Neural crest cell (in vitro differentiated cells): ENCODE measurements around the gene GNB5. TPM values are rescaled to one million over a fixed set of nuclear protein-coding genes. Genes with fewer than 3 reads are reported as not detected.
"Not testable (repeated sequence)": the region's sequence is repeated elsewhere in the genome, so short reads cannot be mapped to it uniquely, and the experiment has no call there.

Source experiments
- DNase-seq: peaks from one replicate; pipeline ENCODE4 v3.0.0; 2021; ENCODE audit warnings: low read depth, mixed read lengths, low spot score
- H3K27ac Mint-ChIP-seq: one replicate; pipeline ENCODE4 v1.8.0; 2021; ENCODE audit warnings: mild to moderate bottlenecking, mixed read lengths; ENCODE audit not compliant: unreplicated experiment
- H3K27me3 Mint-ChIP-seq: 2 replicates; pipeline ENCODE4 v1.8.0; 2021; ENCODE audit warnings: low read depth, mild to moderate bottlenecking, mixed read lengths
- H3K36me3 Mint-ChIP-seq: 2 replicates; pipeline ENCODE4 v1.8.0; 2021; ENCODE audit warnings: low read depth, mild to moderate bottlenecking, mixed read lengths
- H3K4me1 Mint-ChIP-seq: 2 replicates; pipeline ENCODE4 v1.8.0; 2021; ENCODE audit warnings: mixed read lengths
- H3K4me3 Mint-ChIP-seq: one replicate; pipeline ENCODE4 v1.8.0; 2021; ENCODE audit warnings: mild to moderate bottlenecking, mixed read lengths
- H3K9me3 Mint-ChIP-seq: 2 replicates; pipeline ENCODE4 v1.8.0; 2021; ENCODE audit warnings: mixed read lengths
- long read RNA-seq: library from polyadenylated mRNA; unstranded; transcript quantifications from one replicate; pipeline ENCODE4 v2.0.0, GENCODE V29; 2020
- total RNA-seq: library from RNA; stranded (reverse); gene quantifications from 2 replicates; pipeline ENCODE4 v1.2.1, GENCODE V29; 2021
- TF ChIP-seq, protein P1 (sequence below): fragments of 200-600 bp; sonication (generic); conservative IDR thresholded peaks from 2 replicates; pipeline ENCODE4 v1.5.0; 2021; ENCODE audit warnings: antibody characterized with exemption, mild to moderate bottlenecking

The GNB5 gene
- total RNA-seq: 15.8 and 16.7 TPM in 2 replicates
- long read RNA-seq, transcript GNB5-202 (11 exons, 1,735 nt): major isoform, 27 of 30 reads
- long read RNA-seq, partial matches to known transcripts: 2 of 30 reads
- long read RNA-seq, other reads (novel, unspliced or antisense): 1 of 30 reads

- TF ChIP-seq, protein P1, sequence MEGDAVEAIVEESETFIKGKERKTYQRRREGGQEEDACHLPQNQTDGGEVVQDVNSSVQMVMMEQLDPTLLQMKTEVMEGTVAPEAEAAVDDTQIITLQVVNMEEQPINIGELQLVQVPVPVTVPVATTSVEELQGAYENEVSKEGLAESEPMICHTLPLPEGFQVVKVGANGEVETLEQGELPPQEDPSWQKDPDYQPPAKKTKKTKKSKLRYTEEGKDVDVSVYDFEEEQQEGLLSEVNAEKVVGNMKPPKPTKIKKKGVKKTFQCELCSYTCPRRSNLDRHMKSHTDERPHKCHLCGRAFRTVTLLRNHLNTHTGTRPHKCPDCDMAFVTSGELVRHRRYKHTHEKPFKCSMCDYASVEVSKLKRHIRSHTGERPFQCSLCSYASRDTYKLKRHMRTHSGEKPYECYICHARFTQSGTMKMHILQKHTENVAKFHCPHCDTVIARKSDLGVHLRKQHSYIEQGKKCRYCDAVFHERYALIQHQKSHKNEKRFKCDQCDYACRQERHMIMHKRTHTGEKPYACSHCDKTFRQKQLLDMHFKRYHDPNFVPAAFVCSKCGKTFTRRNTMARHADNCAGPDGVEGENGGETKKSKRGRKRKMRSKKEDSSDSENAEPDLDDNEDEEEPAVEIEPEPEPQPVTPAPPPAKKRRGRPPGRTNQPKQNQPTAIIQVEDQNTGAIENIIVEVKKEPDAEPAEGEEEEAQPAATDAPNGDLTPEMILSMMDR: no peak
- Mint-ChIP-seq H3K4me1 (no peaks in the 10 kb centered on the region), H3K36me3 (no peaks in the 10 kb centered on the region), H3K9me3 (no peaks in the 10 kb centered on the region), H3K27me3 (no peaks in the 10 kb centered on the region), H3K27ac (no peak within 1 kb of the TSS), H3K4me3 (no peak within 1 kb of the TSS)
- DNase-seq: no peak
Observed at GRCh38 chr15:52191207-52191606, at the start of gene GNB5. TSS of gene GNB5 (minus strand) at chr15:52191392. CDS start at chr15:52184676, 6,716 bp downstream.

- Mint-ChIP-seq H3K4me1 (no peaks in the 10 kb centered on the region), H3K27me3 (no peaks in the 10 kb centered on the region), H3K27ac (no peak overlapping the region), H3K36me3 (no peaks in the 10 kb centered on the region), H3K9me3 (no peaks in the 10 kb centered on the region), H3K4me3 (no peak overlapping the region)
- no peak for DNase-seq
- TF ChIP-seq, protein P1: no peak
Observed at GRCh38 chr15:52240166-52240565, 49.0 kb upstream of the GNB5 start.

DNA sequence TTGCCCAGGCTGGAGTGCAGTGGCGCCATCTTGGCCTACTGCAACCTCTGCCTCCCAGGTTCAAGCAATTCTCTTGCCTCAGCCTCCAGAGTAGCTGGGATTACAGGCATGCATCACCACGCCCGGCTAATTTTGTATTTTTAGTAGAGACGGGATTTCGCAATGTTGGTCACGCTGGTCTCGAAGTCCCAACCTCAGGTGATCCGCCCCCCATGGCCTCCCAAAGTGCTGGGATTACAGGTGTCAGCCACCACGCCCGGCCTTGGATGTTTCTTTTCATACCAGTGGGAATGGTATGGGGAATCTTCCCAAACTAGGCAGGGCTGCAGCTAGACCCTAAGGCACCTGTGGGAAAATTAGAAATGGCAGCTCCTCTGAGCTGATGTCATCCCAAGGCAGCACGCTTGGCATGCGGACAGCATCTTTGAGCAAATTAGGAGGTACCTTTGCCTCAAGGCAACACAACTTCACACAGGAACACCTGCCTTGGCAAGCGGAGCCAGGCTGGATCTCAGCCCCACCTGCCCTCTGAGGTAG, 47.9 kb upstream of the GNB5 start:
- H3K4me1 Mint-ChIP-seq, H3K9me3 Mint-ChIP-seq, H3K36me3 Mint-ChIP-seq, H3K4me3 Mint-ChIP-seq, DNase-seq, H3K27me3 Mint-ChIP-seq, H3K27ac Mint-ChIP-seq: not testable (repeated sequence)

- DNase-seq: no peak
- no peaks in the 10 kb centered on the region for H3K27me3 Mint-ChIP-seq
- peaks cover 5% of the 10 kb centered on the region for H3K4me1 Mint-ChIP-seq
- peak overlapping the region; percentile 35 for H3K27ac Mint-ChIP-seq
- no peak overlapping the region for H3K4me3 Mint-ChIP-seq
- TF ChIP-seq, protein P1: no peak
- H3K9me3 Mint-ChIP-seq: no peaks in the 10 kb centered on the region
- no peaks in the 10 kb centered on the region for H3K36me3 Mint-ChIP-seq
Observed at GRCh38 chr15:52238149-52238548, 47.0 kb upstream of the GNB5 start.

DNA sequence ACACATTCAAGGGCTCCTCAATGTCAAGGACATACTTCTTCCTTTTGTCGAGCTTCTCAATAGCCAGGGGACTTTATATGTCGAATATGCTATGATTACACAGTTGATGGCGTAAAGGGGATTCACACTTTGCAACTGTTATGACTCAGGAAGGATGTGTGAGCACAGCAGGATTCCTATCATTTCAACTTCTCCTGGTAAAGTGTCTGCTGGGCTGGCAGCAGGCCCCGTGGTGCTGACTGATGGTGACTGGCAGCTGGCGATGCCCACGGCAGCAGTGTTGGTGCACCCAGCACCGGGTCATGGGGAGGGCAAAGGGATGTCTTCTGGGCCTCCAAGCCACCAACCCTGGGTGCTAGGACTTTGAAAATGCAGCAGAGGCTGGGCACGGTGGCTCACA, 44.8 kb upstream of the GNB5 start:
- Mint-ChIP-seq H3K9me3 (no peaks in the 10 kb centered on the region), H3K36me3 (no peaks in the 10 kb centered on the region), H3K4me3 (no peak overlapping the region), H3K27me3 (no peaks in the 10 kb centered on the region), H3K27ac (no peak overlapping the region), H3K4me1 (peaks cover 18% of the 10 kb centered on the region)
- TF ChIP-seq, protein P1: no peak
- DNase-seq: no peak

DNA sequence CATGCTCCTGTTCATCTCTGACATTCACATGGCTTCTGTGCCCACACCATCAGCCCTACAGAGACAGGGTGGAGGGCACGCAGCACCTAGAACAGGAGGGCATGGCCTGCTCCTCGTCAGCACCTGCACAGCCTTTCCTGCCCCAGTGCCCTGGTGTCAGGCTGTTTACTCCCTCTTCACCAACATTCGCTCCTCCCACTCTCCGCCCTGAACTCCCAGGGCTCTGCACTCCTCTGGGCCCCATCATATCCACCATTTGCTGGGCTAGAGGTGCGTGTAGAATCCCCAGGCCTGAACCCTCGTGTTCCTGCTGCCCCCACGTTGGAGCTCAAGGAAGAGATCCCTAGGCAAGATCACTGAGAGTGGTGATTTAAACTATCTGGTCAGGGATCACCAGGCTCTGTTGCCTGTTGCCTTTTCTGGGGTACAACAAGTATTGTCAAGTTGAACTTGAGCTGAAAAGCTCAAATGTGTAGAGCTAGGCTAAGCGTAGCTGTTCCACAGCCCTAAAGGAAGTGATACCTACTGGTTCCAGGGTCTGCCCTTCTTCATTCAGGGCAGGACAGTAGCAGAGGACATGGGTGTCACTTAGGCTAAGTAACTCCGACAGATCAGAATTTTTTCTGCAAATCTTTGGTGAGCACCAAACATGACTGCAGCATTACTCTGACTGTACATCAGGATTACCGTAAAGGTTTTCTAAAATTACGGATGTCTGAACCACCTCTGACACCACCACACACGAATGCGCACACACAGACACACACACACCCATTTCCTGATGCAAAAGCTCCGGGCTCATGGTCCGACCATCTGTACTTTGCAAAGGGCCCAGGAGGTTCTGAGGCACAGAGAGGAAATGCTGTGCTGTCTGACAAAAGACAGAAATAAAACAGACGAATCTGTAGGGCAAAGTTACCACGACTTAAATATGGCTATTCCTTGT, 43.7 kb upstream of the GNB5 start:
- Mint-ChIP-seq H3K4me1 (peaks cover 18% of the 10 kb centered on the region), H3K36me3 (no peaks in the 10 kb centered on the region), H3K27me3 (no peaks in the 10 kb centered on the region), H3K27ac (no peak overlapping the region), H3K9me3 (no peaks in the 10 kb centered on the region), H3K4me3 (no peak overlapping the region)
- TF ChIP-seq, protein P1: no peak
- DNase-seq: no peak
